HG03139 (cell line): ENCODE measurements around the gene TSKU.

Experiments
- ATAC-seq: cut with Tn5 transposase; IDR thresholded peaks from one replicate; pipeline ENCODE4 v1.9.1; 2021; ENCODE audit not compliant: unreplicated experiment

Gene TSKU

GRCh38 chr11:76752321-76753143, 30.6 kb upstream of the TSKU start:
- no peak for ATAC-seq

- ATAC-seq, result no peak
Measured at GRCh38 chr11:76753449-76753848, 29.7 kb upstream of the TSKU start.

GRCh38 chr11:76753950-76754349, 29.2 kb upstream of the TSKU start:
- ATAC-seq, result no peak

GRCh38 chr11:76756341-76756741, 26.8 kb upstream of the TSKU start:
- no peak for ATAC-seq

GRCh38 chr11:76758311-76758710, 24.8 kb upstream of the TSKU start:
- no peak for ATAC-seq

- ATAC-seq, result no peak
Measured at GRCh38 chr11:76759092-76759491, 24.1 kb upstream of the TSKU start.

- ATAC-seq, result no peak
Measured at GRCh38 chr11:76759517-76759916, 23.6 kb upstream of the TSKU start.

- no peak for ATAC-seq
Measured at GRCh38 chr11:76760236-76760635, 22.9 kb upstream of the TSKU start.

GRCh38 chr11:76761718-76762355, 21.3 kb upstream of the TSKU start:
- no peak for ATAC-seq

GRCh38 chr11:76762356-76762752, 20.8 kb upstream of the TSKU start:
- no peak for ATAC-seq

GRCh38 chr11:76762867-76763572, 20.1 kb upstream of the TSKU start:
- no peak for ATAC-seq

GRCh38 chr11:76763573-76764346, 19.4 kb upstream of the TSKU start:
- ATAC-seq, result no peak

- ATAC-seq, result no peak
Measured at GRCh38 chr11:76764941-76765665, 18.1 kb upstream of the TSKU start.

GRCh38 chr11:76765863-76766350, 17.2 kb upstream of the TSKU start:
- no peak for ATAC-seq

- ATAC-seq, result no peak
Measured at GRCh38 chr11:76766521-76766920, 16.6 kb upstream of the TSKU start.

GRCh38 chr11:76767659-76768058, 15.5 kb upstream of the TSKU start:
- ATAC-seq, result no peak

GRCh38 chr11:76768088-76768908, 14.9 kb upstream of the TSKU start:
- no peak for ATAC-seq

GRCh38 chr11:76768909-76769560, 14.1 kb upstream of the TSKU start:
- ATAC-seq, result no peak
